Adipose tissue (tissue), 3 donors: ENCODE results near the gene TTLL8. TPM values are rescaled to one million over a fixed set of nuclear protein-coding genes. Genes with fewer than 3 reads are reported as not detected.
"Not testable (repeated sequence)": the region's sequence is repeated elsewhere in the genome, so short reads cannot be mapped to it uniquely, and the experiment has no call there.

Experiments used
- H3K27ac ChIP-seq: one replicate; pipeline ENCODE4 v1.5.1; 2013; ENCODE audit warnings: low read depth, low read length
- WGBS, 3 donors: extraction: QIAGEN DNeasy Blood & Tissue Kit; methylation state at CpG; one replicate each; pipeline ENCODE4 v1.1.7; 2013; 5-methylcytosine and 5-hydroxymethylcytosine counted together
- polyA plus RNA-seq, 3 donors: library from polyadenylated mRNA; stranded (reverse); fragments of 200-250 nt; gene quantifications; one replicate each; pipeline ENCODE4 v1.2.3, GENCODE V29; 2013
- donor health status: healthy with polysubstance abuse.
- donor health status: Bipolar disorder and iron deficiency.
- donor health status: healthy.

The TTLL8 gene
- not detected for polyA plus RNA-seq

DNA sequence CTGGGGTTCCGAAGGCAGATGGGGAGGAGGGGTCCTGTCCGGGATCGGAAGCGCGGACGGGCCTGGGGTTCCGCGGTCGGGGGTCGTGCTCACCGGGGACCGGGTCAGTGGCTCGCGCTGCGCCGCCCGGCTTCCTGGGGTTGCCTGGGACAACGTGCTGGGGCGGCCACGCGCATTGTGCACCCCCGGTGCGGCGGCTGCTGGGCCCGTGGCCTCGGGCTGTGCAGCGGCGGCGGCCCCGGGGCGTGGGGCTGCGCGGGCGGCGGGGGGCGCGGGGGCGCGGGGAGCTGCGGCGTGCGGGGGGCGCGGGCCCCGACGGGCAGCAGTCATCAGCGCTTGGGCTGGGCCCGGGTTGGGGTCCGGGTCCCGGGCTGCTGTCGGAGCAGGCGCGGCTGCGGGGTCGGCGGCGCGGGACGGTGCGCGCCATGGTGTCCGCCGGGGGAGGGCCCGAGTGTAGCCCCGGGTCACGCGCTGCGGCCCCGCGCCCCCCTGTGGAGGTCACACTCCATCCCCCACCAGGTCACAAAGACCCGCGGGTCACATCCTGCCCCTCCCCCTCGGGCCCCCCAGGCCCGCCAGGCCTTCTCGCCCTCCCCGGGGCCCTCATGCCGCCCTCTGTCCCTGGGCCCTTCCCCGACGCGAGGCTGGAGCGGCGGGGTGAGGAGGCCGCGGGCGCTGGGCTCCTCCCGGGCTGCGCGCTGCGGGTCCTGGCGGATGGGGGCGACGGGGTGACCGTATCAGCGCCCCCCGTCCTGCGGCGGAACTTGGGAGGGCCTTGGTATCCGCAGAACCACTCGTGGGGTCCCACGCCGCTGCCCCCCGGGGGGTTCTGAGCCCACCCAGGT lies at the start of gene TTLL8:
Gene TTLL8, minus strand, starts transcription at position 238 of the 845 bp plus-strand sequence.
- 11 to 25% (median 12%) methylated on average over 29 to 99 of the region's 102 CpGs for WGBS, 3 donors
- no peak within 1 kb of the TSS for H3K27ac ChIP-seq

DNA sequence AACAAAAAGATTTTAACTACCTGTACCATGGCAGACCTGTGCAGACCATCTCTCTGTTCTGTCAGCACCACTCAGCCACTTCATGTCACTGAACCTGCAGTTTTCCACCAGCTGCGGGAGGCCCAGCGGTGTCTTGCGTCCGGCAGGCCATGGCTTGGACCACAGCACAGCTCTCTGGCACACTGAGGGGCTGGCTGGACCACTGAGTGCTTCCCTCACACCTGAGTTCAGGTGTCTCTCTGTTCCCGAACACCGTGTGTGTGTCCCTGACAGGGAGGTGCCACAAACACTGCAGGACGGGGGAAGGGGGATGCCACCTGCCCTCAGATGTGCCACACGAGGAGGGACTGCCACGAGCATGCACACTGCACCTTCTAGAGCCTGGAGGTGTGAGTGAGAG lies 49.4 kb upstream of the TTLL8 start:
- no peak overlapping the region for H3K27ac ChIP-seq
- 71 to 91% (median 86%) methylated on average over 9 of the region's 9 CpGs for WGBS, 3 donors

DNA sequence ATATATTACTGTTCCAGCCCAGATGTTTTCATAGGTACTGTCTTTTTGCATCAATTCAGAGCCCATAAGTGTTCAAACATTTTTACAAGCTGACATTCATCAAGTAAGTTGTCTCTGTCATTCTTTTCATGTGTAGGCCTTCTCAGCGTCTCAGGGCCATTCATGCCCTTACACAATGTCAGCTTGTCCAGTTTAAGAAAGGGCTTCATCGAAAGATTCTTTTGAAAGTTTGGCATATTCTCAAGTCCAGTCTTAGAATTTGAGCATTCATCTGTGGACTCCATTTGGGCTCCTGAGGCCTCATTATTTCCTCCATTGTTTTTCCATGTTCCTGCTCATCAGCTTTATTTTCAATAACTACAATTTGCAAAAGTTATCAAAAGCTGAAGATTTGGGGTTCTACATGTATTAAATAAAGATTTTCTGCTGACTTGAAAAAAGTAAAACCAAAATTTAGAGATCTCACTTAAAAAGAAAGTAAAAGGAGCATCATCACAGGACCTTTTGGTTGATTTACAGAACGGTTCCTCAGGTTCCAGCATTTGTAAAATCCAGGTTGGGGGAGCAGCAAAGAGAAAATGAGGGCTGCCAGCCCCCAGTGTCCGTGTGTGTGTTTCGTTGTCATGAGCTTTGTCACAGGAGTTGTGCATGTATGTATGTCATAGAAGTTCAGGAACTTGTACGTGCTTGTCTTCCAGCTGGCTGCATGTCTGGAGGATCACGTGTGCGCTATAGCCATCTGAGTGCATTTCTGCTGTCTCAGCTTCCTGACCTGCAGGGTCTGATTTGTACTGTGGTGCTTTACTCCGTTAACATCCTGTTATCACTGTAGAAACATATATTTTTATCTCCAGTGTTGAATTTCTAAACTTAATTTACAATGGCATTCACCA lies 47.4 kb upstream of the TTLL8 start:
- WGBS, 3 donors, result 36 to 68% (median 41%) methylated on average over 9 of the region's 9 CpGs
- no peak overlapping the region for H3K27ac ChIP-seq

DNA sequence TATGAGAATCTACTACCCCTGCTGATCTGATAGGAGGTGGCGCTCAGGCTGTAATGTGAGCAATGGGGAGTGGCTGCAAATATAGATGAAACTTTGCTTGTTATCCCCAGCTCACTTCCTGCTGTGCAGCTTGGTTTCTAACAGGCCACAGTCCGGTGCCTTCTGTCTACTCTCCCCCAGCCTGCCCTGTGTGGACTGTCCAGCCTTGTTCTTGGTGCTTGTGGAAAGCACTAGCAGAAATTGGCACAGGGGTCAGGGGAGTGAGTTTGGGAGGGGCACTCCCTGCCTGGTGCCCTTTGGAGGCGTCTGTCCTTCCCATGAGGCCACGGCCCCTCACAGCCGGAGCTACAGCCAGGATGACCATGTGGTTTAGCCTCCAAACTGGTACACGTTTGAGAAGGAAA lies 46.0 kb upstream of the TTLL8 start:
- 68 to 73% (median 69%) methylated on average over 6 of the region's 6 CpGs for WGBS, 3 donors
- no peak overlapping the region for H3K27ac ChIP-seq

DNA sequence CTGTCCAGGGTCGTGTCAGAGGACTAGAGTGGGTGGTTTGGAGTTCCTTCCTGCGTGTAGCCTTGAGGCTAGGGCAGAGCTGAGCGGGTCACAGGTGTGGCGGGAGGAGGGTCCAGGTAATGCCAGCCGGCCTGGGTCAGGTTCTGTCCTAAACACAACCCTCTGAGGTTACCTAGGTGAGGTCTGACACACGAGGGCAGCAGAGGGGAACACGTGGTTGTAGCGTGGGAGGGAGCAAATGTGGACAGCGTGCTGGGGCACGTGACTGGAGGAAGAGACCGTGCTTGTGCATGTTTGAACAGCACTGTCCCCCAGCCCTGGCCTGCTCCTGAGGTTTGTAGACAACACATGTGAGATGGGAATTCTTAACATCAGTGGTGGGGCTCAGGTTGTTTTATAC lies 44.8 kb upstream of the TTLL8 start:
- 40 to 57% (median 48%) methylated on average over 11 of the region's 11 CpGs for WGBS, 3 donors
- no peak overlapping the region for H3K27ac ChIP-seq

DNA sequence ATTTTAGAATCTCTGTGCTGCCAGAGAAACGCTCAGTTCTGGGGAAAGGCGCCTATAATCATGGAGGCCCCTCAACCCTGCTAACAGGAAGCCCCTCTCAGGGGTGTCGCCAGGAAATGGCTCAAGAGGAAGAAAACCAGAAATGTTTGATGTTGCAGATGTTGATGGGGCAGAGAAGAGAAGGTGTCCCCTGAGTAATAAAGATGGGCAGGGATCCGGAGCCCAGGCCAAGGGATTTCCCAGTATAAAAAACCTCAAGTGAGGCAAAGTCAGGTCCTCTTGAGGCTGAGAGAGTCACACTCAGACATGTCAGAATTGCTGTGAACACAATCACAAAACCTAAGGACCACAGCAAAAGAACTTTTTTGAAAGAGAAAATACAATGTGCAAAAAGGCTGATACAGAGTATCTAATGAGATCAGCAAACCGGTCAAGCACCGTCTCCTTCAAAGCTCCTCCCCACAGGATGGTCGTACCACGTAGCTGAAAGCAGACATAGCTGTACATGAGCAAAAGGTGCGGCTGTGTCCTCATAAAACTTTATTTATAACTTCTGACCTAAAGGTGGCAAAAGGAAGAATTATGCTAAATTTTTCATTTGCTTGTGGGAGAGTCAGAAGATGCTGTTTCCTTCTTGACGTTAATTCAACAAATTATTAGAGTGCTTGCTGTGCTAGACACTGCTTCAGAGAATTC lies 43.9 kb upstream of the TTLL8 start:
- 61 to 73% (median 62%) methylated on average over 10 of the region's 10 CpGs for WGBS, 3 donors
- no peak overlapping the region for H3K27ac ChIP-seq

DNA sequence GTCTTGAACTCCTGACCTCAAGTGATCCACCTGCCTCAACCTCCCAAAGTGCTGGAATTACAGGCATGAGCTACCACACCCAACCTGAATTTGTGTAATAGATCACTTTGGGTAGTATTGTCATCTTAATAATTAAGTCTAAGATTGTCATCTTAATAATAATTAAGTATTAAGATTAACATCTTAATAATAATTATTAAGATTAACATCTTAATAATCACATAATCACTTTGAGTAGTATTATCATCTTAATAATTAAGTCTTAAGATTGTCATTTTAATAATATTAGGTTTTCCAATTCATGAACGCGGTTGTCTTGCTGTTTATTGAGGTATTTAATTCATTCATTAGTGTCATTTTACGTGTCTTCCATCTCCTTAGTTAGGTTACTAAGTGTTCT lies 40.0 kb upstream of the TTLL8 start:
- WGBS, 3 donors, result 91 to 96% (median 92%) methylated on average over 3 of the region's 3 CpGs
- no peak overlapping the region for H3K27ac ChIP-seq

DNA sequence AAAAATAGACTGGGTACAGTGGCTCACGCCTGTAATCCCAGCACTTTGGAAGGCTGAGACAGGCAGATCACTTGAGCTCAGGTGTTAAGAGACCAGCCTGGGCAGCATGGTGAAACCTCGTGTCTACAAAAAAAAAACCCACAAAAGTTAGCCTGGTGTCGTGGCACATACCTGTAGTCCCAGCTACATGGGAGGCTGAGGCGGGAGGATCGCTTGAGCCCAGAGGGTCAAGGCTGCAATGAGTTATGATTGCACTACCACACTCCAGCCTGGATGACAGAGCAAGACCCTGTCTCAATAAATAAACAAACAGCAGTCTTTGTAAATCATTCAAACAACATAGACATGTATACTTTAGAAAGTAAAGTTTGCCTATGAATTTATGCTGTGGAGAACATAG lies 34.2 kb upstream of the TTLL8 start:
- H3K27ac ChIP-seq, result no peak overlapping the region
- WGBS, 3 donors, result 61 to 78% (median 76%) methylated on average over 5 of the region's 5 CpGs

DNA sequence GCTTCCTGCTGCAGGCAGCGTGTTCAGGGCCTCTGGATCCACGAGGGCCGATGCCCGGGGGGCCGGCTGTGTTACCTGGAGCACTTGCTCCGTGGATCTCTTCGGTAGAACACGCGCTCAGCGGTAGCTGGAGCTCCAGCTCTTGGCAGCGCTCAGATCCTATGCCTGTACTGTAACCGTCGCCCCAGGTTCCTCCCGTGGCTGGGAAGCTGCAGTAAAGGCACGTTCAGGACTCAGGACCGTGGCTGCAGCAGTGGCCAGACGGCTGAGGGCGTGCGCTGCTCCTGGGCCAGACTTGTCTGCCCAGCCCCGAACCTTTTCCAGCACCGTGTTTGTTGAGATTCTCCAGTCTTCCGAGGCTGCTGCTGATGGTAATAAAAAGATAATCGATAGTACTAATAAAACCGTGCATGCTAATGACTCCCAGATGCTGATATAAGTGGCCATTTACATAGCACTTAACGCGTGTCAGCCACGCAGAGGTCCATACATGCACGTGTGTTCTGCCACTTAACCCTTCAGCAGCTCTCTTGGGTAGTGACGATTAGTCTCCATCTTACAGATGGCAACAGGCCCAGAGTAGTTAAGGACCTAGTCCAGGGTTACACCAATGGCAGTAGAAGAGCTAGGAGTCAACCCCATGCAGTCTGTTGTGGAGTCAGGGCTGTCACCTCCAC lies 33.1 kb upstream of the TTLL8 start:
- 73 to 86% (median 81%) methylated on average over 29 of the region's 29 CpGs for WGBS, 3 donors
- no peak overlapping the region for H3K27ac ChIP-seq

DNA sequence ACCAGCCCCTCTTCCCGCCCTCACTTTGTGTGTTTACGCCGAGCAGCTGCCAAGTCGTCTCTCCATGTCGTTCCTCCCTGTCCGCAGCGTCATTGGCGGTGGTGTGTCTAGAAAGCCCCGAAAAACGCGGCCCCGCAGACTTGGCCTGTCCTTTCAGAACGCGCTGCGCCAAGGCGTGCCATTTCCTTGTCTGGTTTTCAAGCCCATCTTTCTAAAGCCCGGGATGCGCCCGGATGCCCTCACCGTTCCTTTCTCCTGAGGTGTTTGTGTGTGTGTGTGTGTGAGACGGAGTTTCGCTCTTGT lies 32.3 kb upstream of the TTLL8 start:
- 90 to 95% (median 93%) methylated on average over 22 of the region's 22 CpGs for WGBS, 3 donors
- no peak overlapping the region for H3K27ac ChIP-seq

DNA sequence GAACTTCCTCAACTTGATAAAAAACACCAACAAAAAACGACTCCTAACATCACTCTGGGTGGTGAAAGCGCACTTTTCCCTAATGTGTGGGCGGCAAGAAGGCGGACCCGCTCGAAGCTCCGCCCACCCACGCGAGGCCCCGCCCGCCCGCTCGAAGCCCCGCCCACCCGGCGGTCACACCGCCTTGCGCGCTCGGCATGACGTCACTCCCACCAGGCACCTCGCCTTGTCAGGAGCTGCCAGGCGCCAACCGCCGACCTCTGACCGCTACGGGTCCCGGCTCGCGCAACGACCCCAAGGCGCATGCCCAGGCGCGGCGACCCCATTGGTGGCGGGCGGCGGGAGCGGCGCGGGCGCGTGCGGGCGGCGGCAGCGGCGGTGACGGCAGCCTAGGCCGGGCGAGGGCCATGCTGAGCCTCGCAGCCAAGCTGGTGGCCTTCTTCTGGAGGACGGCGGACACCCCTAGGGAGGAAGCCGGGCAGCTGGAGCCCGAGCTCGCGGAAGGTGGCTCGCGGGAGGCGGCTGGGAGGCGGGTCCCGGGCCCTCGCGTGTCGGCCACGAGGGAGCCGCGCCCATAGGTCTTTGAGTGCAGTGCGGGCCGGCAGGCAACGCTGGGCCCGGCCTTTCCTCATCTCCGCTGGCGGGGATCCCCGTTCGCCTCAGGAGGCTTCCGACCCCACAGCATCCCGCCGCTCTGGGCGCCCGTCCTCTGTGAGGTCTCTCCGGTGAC lies 31.7 kb upstream of the TTLL8 start, which contains the start of gene MOV10L1:
Gene MOV10L1, plus strand, starts transcription at position 325 of the 730 bp plus-strand sequence. Its CDS starts 83 bp downstream, at position 408.
- H3K27ac ChIP-seq, result no peak within 1 kb of the TSS
- 43 to 48% (median 47%) methylated on average over 69 to 83 of the region's 83 CpGs for WGBS, 3 donors

DNA sequence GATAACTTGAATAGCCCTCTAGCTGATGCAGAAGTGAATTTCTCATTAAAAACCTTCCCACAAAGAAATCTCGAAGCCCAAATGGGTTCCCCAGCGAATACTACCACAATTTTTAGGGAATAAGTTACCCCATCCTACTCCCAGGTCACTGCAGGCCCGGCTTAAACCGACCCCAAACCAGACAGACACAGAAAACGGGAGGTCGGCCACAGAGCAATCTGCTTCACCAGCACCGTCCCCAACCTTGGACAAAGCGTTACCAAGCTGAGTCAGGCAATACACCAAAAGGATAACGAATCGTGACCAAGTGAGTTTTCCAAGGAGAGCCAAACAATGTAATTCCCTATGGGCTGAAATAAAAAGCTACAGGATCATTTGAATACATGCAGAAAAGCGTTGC lies 31.1 kb upstream of the TTLL8 start:
- 81 to 85% (median 83%) methylated on average over 11 of the region's 11 CpGs for whole genome bisulfite sequencing, 3 donors

DNA sequence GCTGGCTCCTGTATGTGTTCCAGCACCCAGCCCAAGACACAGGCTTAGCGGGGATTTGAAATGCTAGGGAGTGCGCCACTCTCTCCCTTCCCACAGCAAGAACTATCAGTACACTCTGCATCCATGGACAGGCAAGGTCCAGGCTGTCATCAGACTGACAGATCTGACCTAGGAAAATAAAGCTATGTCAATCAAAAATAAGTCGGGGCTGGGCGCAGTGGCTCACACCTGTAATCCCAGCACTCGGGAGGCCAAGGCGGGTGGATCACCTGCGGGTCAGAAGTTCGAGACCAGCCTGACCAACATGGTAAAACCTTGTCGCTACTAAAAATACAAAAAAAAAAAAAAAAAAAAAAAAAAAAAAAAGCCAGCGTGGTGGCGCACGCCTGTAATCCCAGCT lies 30.0 kb upstream of the TTLL8 start:
- H3K27ac ChIP-seq, result no peak overlapping the region
- WGBS, 3 donors, result 94 to 98% (median 98%) methylated on average over 11 to 12 of the region's 12 CpGs

More for the DNA sequence above, 31.1 kb upstream of the TTLL8 start:
- no peak overlapping the region for H3K27ac ChIP-seq

DNA sequence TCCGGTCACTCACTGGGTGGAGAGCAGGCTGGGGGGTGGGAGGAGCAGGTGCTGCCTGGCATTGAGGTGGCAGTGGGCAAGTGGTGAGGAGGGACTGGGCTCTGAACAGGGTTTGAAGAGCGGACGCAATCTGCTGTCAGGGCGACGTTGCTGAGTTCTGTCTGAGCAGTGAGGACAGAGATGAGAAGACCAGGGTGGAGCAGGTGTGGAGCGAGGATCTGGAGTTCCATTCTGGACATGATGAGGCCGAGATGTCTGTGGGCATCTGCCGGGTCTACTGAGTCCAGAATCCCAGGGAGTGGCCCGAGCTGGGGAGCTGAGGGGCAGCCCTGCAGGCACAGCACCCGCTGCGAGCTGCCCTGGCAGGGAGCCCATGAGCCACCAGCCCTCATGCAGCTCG lies 29.5 kb upstream of the TTLL8 start:
- 87 to 96% (median 95%) methylated on average over 12 of the region's 12 CpGs for WGBS, 3 donors

DNA sequence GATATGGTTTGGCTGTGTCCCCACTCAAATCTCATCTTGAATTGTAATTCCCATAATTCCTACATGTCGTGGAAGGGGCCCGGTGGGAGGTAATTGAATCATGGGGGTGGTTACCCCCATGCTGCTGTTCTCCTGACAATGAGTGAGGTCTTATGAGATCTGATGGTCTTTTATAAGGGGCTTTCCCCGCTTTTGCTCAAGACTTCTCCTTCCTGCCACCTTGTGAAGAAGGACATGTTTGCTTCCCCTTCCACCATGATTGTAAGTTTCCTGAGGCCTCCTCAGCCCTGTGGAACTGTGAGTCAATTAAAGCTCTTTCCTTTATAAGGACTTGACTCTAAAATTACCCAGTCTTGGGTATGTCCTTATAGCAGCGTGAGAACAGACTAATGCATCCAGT lies 28.9 kb upstream of the TTLL8 start:
- not testable (repeated sequence) for H3K27ac ChIP-seq
- WGBS, 3 donors, result 81 to 88% (median 87%) methylated on average over 4 of the region's 4 CpGs

More for the DNA sequence above, 29.5 kb upstream of the TTLL8 start:
- H3K27ac ChIP-seq, result no peak overlapping the region

DNA sequence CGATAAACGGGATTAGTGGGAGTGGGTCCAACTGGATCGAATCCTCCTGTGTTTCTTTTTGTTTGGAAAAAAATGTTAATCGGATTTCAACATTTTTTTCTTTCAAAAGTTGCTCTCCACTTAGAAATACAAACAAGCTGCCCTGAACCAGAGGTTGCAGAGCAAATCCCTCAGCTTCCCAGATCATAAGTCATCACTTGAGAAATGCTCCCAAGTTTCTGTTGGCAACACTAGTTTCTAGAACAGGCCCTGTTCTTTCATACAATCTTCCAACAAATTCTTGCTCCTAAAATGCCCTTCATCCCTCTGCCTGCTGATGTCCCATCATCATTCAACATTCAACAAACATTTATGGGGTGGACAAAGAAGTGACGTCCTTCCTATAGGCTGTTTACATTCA lies 28.4 kb upstream of the TTLL8 start:
- H3K27ac ChIP-seq, result no peak overlapping the region
- WGBS, 3 donors, result 55 to 70% (median 60%) methylated on average over 5 of the region's 5 CpGs

DNA sequence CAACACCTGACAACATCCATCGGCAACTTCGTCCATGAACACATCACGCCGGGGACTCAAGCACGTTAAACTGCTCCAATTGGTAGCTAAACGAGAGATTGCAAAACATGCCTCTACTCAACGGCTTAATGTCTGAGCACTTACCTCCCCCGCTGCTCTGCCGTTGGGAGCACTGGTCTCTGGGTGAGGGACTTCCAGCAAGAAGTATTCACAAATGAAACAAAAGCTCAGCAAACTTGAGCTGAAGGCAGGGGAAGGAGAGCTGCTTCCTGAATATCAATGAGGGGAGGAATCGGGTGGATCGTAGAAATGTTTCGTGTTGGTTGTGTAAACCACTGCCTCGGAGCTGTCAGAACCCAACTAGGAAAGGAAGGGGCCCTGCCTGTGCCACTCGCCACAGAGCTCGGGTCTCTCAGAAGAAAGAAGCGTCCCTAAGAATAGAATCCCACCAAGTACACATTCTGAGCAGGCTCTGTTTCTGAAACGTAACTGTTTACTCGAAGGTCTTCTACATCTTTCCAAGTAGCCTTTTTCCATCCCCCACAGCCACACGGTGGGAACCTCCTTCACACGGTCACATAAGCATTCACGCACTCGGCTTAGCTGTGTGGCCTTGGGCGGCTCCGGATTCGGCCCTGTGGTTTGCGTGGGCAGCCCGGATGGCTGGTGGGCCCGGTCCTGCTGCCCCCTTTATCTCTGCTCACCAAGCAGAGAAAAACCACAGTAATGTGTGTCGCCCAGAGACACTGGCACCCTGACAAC lies 27.3 kb upstream of the TTLL8 start, which contains the start of gene MLC1:
Gene MLC1, minus strand, starts transcription at position 216 of the 762 bp plus-strand sequence. CDS start 524 bp downstream, outside the sequence.
- 23 to 44% (median 35%) methylated on average over 29 of the region's 29 CpGs for WGBS, 3 donors
- no peak within 1 kb of the TSS for H3K27ac ChIP-seq
